GM18861 (cell line): Measurements from ENCODE around the gene LRGUK.

Experiments used
- ATAC-seq: cut with Tn5 transposase; IDR thresholded peaks from one replicate; pipeline ENCODE4 v1.9.1; 2021; ENCODE audit not compliant: unreplicated experiment

Gene LRGUK

DNA sequence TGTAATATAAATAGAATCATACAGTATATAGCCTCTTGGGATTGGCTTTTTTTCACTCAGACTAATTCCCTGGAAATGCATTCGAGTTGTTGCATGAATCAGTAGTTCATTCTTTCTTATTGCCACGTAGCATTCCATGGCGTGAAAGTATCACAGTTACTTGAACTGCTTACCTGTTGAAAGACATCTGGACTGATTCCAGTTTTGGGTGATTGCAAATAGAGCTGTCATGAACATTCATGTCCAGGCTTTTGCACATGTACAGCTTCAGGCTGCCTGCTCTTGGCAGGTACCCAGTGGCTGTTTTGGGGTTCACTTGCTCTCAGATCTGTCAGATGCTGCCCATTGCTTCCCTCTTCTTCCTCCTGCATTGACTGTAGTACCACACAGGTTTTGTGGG, 54.9 kb downstream of the LRGUK start:
- ATAC-seq = no peak

DNA sequence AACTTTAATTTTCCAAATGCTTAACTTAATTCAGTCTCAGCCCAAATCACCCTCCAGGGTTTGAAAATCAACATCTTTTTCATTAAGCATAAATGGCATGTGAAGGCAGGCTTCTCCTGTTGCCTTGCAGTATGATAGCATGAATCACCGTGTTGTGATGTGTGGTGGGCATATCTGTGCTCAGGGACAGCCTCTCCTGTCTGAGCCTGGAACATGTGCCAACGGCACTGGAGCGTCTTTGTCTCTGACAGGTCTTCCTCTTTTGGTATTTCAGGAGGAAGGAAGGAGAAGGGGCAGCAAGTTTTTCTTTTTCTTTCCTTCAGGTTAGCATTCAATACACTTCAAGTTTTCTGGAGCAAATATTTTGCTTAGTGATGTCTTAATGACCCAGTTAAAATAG, 57.6 kb downstream of the LRGUK start:
- ATAC-seq = no peak

DNA sequence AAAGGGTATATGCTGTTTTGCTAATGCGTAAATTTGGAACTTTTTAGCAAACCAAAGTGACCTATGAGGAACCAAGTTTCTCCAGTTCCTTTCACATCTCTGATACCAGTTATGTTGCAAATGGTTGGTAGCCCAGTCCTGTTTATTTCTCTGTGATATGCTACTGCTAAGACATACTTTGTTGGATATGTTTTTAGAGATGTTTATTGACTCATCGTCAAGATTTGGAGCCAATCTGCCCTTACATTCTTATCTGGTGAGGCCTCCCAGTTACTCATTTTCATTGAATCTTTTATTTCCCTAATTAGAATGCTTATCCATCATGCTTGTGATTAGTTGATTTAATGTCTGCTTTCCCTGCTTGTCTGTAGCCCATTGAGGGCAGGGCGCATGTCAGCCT, 58.9 kb downstream of the LRGUK start:
- ATAC-seq = no peak

DNA sequence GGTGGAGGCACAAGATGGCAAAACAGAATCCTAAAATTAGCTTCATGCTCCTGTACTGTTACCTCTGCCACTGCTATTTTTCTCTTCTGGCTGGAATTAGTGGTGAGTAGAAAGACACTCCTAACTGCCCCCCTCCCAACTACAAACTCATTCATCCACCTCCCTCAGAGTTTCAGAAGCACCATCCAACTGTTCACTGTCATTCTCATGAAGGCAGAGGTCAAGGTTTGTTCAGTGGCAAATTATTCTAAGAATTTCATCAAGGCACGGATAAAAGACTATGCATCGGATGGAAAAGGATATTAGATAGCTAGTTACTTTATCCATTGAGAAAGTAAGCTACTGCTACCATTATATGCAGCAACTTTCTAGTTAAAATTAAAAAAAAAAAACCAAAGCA, 59.7 kb downstream of the LRGUK start:
- no peak for ATAC-seq

DNA sequence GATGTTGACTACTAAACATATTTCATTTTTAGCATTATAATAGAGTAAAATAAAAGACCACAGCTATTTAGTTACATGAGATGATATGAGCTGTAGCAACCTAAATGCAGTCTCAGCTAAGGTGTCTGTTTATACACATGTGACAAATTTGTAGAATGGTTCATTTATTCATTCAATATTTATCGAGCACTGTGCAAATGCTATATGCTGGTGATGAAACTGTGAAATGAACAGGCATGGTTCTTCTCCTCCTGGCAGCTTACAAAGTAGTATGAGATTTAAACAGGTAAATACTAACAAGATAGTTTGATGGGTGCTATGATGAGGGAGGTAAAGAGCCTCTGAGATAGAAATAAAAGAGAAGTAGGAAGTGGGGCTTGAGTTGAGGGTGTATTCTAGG, 60.8 kb downstream of the LRGUK start:
- ATAC-seq = no peak

DNA sequence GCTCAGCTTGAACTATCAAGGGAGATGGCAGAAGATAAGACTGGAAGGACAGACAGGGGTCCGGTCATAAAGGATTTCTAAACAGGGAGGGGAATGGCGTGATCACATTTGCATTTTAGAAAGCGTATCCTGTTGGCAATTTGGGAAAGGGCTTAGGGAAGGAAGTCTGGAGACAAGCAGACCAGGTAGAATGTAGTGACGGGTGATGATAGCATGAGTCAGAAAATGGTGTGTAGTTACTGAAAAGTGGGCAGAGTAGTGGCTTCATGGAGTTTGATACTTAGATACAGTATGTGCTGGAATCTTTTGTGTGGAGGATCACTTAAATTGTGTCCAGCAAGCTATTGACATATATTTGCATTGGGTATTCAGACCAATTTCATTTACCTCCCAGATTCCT, 61.2 kb downstream of the LRGUK start:
- ATAC-seq = no peak

DNA sequence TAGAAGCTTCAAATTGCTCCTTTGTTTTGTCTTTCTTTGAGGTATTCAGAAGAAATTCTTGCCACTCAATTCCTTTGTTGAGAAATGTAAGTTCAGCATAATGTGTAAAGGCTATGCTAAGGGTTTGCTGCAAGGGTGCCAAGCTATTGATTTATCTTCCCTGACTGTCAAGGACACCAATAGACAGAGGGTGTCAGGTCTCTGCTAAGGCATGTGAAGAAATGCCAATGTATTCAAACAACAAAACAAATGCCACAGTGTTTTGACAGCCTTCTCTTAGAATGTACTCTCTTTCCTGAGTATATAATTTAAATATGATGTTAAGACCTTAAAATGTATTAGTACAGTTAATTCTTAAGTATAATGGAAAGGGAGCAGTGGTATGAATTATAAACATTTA, 62.4 kb downstream of the LRGUK start:
- no peak for ATAC-seq

DNA sequence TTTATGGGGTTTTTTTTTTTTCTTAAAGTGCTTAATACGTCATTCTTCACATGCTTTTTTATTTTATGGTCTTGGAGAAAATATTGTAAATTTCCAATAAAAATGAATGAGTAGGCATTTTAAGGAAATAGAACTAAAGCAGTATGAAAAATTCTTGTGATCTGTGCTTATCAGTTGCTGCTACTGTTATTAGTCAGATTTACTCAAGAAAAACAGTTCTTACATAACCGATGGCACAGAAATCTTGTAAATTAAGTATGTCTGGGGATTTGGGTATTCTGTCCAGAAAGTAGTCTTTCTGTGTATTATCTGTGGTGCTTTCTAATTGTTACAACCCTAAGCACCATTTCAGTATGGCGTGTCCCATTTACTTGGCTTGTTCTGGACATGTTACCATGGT, 64.7 kb downstream of the LRGUK start:
- ATAC-seq = no peak

DNA sequence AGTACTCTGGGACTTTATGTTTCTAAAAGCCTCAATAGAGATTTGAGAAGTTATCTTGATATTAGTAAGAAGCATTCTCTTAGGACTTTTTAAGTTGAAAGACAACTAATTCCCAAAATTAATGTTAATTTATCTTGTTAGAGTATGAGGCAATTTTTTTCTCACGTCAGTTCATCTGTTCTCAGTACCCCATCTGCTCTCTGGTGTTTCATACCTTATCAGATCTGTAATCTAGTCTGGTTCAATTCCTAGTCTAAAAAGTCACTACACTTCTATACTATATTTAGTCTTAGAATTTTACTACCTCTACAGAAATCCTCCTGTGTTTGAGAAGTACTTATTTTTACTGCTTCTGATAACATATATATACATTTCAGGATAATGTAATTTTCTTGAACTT, 66.1 kb downstream of the LRGUK start:
- ATAC-seq = no peak

DNA sequence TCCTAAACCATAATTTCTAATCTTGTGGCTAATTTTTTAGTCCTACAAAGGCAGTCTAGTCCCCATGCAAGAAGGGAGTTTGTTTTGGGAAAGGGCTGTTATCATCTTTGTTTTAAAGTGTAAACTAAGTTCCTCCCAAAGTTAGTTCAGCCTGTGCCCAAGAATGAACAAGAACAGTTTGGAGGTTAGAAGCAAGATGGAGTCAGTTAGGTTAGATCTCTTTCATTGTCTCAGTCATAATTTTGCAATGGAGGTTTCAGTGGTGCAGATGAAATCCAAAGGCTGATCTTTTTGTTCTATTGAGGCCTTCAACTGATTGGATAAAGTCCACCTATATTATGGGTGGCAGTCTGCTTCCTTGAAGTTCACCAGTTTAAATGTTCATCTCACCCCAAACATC, 68.1 kb downstream of the LRGUK start:
- no peak for ATAC-seq

DNA sequence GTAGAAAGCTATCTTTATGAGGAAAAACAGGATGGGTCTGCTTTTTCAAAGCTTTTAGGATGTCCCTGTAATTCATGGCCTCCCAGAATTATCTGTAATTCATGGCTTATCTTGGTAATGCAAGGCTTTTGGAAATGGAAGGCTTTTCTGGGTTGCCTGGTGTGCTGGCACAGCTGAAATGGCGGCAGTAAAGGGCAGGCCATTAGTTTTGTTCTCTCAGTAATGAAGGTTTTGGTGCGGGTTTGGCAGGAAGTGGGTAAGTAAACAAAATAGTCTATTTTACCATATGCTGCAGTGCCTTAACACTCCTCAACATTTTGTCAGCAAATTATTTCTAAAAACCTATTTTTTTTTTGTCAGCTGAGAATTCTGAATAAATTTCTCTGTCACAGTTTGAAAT, 69.3 kb downstream of the LRGUK start:
- ATAC-seq = no peak

DNA sequence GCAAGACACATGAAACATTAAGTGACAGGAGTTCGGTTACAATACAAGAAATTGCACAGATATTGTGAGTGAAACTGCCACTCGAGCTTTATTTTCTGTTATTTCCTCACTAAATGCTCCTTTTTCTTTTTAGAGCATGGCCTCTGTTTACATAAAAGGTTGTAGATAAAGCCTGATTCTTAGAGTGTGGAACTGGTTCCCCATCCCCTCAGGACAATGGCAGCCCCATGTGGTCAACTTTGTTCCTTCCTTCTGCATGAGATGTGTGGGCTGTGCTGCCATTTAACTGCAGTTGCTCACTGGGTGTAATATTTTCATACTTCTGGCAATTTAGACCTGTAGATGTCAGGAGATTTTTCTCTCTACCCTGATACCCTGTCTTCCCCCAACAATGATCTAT, 70.2 kb downstream of the LRGUK start:
- ATAC-seq = no peak

DNA sequence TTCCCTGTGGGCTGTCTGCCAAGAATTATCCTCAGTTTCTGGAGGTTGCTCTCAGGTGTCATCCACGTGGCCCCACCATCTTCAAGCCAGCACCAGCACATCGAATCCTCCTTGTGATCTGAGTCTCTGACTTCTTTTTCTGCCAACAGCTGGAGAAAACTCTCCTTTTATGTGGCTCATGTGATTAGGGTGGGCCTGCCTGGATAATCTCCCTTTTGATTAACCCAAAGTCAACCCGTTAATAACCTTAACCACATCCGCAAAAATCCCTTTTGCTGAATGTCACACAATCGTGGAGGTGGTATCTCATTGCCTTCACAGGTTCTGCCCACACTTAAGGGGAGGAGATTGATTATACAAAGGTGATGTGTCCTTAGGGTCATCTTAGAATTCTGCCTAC, 73.8 kb downstream of the LRGUK start:
- ATAC-seq = no peak

DNA sequence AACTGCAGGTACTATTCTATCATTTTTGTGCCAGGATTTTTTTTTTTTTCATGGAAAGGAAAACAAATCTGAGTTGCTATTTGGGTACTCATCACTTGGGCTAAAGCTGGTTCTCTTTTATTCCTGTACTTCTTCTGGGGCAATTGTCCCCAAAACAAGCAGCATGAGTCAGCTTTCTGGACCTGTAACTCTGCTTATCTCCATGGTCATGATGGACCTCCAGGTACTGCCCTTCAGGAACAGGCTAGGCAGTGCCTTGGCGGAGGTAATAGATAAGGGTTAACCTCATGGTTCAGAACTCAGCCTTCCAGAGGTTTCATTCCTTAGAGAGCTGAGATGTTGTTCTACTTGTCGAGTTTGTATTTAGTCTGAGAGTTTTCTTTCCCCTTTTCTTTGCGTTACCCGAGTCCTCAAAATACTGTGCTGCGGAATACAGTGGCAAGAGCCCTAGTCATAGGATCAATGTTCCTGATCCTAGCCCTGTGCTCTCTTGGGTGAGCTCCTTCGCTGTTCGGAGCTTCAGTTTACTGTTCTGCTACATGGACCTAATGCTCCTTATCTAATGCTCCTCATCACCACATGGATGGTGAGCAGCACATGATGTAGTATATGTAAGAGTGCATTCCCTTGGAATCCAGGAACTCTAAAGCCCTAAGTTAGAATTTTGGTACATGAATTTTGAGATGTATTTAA, 74.6 kb downstream of the LRGUK start:
- no peak for ATAC-seq

DNA sequence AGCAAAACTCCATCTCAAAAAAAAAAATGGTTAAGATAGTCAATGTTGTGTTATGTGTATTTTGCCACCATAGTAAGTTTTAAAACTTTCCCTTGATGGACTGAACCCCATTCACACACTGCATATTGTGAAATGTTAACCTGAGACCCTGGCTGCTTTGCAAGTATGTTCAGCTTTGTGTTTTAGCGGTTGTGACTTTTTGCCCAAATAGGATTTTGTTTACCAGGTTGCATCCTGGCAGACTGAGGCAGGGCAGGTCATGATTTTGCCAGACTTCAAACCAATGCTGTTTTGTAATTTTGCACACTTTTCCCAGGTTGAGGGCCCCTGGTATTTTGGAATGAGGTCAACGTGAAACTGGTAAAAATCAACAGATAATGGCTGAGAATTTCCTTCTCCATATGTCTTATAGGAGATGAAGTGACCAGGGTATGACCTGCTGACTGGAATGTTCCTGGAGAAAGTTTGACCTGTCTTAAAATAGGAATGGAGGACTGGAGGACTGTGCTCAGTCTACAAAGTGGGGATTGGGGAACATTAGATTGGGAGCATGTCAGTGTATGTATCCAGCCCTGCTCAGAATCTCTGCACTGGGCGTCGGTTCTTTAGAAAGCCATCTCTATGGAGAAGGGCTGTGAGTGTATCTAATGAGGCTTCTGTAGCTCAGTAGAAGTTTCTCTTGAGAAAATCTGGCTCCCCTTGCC, 76.2 kb downstream of the LRGUK start:
- no peak for ATAC-seq

DNA sequence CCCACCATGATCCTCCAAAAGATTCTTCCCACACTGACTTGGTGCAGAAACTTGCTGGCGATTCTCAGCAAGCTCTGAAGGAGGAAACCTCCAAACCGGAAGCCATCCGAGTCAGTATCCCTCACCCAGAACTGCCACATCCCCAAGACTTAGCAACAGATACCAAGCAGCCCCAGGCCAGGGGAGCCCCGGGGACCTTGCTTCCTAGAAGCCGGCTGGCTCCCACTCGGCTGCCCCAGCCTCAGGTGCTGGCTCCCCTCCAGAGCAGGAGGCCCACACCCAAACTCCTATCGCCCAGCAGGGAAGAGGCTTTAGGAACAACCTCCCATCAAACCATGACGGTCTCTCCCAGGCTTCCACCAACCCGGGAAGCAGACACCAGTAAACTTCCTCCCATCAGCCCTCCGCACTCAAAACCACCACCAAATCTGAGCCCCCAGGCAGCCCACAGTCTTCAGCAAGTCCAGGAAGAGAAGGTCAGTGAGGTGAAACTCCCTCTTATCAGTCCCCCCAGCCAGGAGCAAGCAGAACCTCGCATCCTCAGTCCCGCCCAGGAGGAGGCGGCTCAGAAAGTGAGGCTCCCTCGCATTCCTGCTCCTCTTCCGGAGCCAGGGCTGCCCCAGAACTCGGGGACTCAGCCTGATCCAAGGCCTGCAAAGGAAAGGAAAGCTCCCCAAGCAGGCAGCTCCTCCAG, 82.3 kb downstream of the LRGUK start:
- ATAC-seq = no peak

DNA sequence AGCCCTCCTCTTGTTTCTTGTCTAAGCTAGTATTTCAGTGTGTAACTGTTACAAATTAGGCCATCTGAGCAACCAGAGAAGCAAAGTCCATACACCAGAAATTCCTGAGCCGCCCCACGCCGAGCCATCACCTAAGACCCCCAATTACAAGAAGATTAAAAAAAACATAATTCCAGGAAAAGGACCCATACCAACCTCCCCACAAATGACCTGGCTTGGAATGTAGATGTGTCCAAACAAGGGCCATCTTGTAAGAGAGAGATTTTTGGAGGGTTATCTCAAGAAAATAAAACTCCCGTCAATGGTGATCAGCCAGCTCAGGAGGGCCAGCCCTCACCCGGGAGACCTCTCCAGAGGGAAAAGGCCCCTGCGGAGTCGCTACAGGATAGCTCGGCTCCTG, 83.1 kb downstream of the LRGUK start:
- no peak for ATAC-seq

DNA sequence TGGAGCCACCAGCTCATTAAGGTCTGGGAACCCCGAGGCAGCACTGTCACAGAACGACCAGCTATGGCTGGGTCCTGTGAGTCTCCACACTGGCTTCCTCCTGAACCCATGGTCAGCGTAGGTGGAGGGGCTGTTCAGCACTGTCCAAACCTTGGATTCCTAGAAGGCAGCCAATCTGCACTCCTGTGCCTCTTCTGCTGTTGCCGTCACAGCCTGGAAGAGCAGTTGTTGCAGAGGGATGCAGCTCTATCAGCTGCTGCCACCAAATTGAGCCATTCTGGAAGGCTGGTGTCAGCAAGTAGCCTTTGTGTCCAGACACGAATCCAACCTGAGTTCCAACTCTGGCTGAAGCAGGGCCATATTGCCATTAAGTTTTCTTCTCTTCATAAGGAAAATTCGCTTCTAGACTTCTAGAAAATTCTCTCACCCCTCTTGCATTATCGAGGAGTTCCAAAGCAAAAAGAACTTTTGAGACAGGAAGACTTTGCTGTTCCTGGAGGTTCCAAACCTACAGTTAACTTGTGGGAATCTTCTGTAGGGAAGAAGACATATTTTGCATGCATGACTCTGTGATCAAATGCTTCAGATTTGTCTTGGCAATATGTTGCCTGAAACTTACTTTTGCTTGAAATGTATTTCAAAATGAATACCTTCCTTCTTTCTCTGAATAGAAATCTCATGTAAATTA, 84.0 kb downstream of the LRGUK start:
- no peak for ATAC-seq

DNA sequence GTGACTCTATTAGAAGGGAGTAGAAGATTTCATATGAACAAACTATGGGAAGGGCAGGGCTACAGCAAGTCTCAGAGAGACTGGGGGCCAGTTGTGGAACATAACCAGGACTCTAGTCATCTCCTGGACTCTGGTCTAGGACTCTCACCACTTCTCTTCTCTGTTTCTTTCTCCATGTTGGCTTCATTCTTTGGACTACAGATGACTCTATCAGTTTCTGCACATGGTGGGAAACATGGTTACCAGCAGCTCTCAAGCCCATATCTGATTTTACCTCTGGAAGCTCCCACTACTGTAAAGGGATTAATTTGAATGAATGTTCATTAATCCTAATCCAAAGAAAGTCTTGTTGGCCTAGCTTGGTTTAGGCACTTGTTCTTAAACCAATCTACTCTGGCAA, 84.7 kb downstream of the LRGUK start:
- no peak for ATAC-seq

DNA sequence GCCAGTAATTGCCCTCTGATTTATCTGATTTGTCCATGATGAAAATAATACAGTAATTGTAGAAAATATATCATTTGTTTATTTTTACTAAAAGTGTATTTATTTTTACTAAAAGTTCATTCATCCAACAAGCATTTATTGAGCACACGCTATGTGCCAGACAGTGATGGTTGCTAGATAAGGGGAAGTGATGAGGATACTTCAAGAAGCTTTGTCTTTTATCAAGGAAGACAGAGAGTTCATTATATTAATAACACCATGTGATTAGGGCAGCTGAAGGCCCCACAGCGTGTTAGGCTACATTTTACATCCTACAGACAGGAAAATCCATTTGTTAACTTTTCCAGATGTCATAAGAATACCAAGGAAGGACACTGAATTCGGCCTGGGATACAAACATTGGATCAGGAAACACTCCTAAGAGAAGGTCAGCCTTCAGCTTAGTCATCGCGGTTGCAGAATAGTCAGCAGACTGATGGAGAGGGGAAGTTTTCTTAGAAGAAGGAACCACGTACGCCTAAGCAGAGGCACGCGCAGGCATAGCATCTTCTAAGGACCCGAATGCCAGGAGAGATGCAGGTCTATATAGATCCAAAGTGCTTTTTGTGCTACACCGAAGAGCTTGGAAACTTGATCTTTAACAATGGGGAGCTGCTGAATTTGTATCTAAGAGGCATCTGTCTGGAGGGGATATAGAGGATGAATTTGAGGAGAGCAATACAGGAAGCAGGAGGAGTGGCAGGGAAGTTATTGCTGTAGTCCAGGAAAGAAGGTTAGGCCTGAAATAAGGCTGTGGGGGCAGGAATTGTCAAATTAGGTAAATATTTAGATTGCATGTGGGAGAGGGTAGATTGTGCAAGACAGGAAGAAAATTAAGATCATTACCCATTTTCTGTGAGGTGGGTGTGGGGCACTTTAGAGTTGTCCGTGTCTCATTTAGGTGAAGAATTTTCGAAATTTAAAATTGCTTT, 85.7 kb downstream of the LRGUK start:
- ATAC-seq = no peak

DNA sequence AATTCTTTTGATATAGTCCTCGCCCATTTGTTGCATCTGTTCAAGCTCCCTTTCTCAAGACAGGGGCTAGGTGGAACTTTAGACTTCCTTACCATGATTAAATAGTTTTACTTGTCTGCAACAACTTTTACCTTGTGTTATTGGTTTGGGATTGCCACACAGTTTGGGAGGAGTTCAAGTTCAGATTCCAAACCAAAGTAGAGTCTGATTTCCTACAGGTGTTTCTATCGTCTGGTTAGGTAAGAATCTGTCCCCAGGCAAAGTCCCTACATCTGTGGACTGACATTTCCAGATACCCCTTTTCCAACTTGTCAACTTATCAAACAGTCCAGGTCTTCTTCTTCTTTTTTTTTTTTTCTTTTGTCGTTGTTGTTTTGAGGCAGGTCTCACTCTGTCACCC, 93.1 kb downstream of the LRGUK start:
- no peak for ATAC-seq
